Activated naive CD4-positive, alpha-beta T cell treated with anti-CD3 and anti-CD28 coated beads for 36 hours (primary cell): Measurements from ENCODE around the gene ZPLD1. TPM values are rescaled to one million over a fixed set of nuclear protein-coding genes. Genes with fewer than 3 reads are reported as not detected.

Source experiments
- CTCF ChIA-PET: fragments of 350-600 bp; sonication (Branson Sonifier 250); formaldehyde crosslinking; loops from one replicate; lab custom pipeline; 2021; ENCODE audit warnings: antibody characterized with exemption; lab: Charles Lee
- DNase-seq: peaks from one replicate; pipeline ENCODE4 v3.0.0-alpha.2; 2020
- H3K27ac Mint-ChIP-seq: one replicate; pipeline ENCODE4 v1.8.0; 2021; ENCODE audit warnings: mild to moderate bottlenecking, mixed read lengths
- H3K27me3 Mint-ChIP-seq: one replicate; pipeline ENCODE4 v1.8.0; 2021; ENCODE audit warnings: low read depth, mixed read lengths
- H3K36me3 Mint-ChIP-seq: one replicate; pipeline ENCODE4 v1.8.0; 2021; ENCODE audit warnings: low read depth, mixed read lengths
- H3K4me1 Mint-ChIP-seq: one replicate; pipeline ENCODE4 v1.8.0; 2021; ENCODE audit warnings: low read depth, mixed read lengths
- H3K4me3 Mint-ChIP-seq: one replicate; pipeline ENCODE4 v1.8.0; 2021; ENCODE audit warnings: mild to moderate bottlenecking, moderate library complexity, mixed read lengths
- H3K9me3 Mint-ChIP-seq: one replicate; pipeline ENCODE4 v1.8.0; 2021; ENCODE audit warnings: mixed read lengths
- intact Hi-C: fragments of 100-400 bp; cut with micrococcal nuclease; formaldehyde crosslinking; loops from one replicate; pipeline ENCODE4 v1.15.1; 2023
- total RNA-seq, 2 experiments: library from RNA; stranded (reverse); gene quantifications; one replicate each; pipeline ENCODE4 v1.2.3, GENCODE V29; 2021

Gene ZPLD1
- not detected for total RNA-seq

DNA sequence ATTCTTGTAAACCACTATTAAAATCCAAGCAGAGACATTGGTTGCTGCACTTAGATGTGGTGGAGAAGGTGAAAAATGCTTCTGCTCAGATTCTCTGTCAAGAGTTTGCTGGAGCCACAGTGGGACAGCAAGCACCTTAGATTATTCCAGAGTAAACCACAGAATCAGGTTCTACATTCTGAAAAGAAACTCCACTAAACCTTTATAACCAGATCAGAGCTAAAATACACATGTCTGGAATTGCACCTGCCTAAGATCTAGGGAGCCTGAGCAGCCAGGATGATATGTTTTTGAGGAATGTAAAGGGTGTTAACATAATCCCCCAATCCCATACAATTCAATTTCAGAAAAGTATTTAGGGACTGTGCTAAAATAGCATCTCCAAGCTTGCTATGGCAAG, at the start of gene ZPLD1:
TSS of gene ZPLD1 (plus strand) at position 301 of the 400 bp plus-strand sequence. CDS start 3,473 bp downstream, outside the sequence.
- H3K36me3 Mint-ChIP-seq: no peaks in the 10 kb centered on the region
- no peak within 1 kb of the TSS for H3K27ac Mint-ChIP-seq
- no peak within 1 kb of the TSS for H3K4me3 Mint-ChIP-seq
- intact Hi-C loops: no loop called here
- CTCF ChIA-PET: no interaction called here
- no peaks in the 10 kb centered on the region for H3K4me1 Mint-ChIP-seq
- no peak for DNase-seq
- peaks cover 14% of the 10 kb centered on the region for H3K27me3 Mint-ChIP-seq
- no peaks in the 10 kb centered on the region for H3K9me3 Mint-ChIP-seq

DNA sequence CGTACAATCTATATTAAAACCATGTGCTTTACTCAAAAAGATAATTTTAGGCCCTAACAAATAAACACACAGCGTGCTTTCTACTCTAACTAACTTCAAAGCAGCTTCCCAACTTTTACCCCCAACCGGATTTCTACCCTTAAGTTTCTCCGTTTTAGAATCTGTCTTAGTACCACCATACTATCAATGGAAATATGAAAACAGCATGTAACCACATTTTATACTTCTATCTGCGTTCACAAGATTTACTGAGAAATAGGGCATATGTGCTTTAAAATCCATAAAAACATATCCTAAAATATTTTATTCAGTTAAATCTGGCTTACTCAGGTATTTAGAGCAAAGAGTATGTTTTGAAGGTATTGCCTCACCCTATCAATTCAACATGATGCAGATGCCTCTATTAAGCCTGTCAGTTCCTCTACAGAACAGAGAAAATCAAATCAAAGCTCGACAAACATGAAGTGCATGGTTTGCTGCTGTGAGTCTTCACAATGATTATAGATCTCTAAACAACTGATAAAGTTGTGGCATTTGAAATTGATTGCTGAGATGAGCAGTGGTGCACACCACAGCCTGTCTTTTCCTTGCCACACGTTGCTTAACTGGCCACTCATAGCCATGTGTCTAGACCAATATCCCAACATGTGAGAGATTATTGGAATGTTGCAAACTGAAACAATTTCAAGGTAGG, 44.5 kb upstream of the ZPLD1 start:
- no peaks in the 10 kb centered on the region for H3K9me3 Mint-ChIP-seq
- peaks cover 2% of the 10 kb centered on the region for H3K27me3 Mint-ChIP-seq
- H3K4me1 Mint-ChIP-seq: no peaks in the 10 kb centered on the region
- no peaks in the 10 kb centered on the region for H3K36me3 Mint-ChIP-seq
- CTCF ChIA-PET: no interaction called here
- H3K4me3 Mint-ChIP-seq: no peak overlapping the region
- intact Hi-C loops: no loop called here
- H3K27ac Mint-ChIP-seq: no peak overlapping the region
- DNase-seq: no peak

DNA sequence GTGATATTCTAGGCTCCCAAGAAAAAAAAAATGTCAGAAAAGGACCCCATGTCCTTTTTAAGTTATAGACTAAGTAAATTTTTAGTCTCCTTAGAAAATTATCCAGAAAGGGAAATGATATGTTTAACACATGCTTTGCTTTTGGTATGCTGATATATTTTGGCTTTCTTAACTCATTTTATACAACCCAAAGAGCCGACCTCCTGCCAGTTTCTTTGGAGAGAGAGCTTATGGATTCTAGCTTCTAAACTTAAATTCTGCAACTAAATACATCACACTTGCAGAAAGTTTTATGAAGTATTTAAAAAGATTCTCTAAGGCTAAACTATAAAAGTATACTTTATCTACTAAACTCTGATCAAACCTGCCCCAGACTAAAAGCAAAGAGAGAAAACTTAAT, 43.9 kb upstream of the ZPLD1 start:
- H3K4me3 Mint-ChIP-seq: no peak overlapping the region
- intact Hi-C loops: no loop called here
- H3K36me3 Mint-ChIP-seq: no peaks in the 10 kb centered on the region
- H3K27me3 Mint-ChIP-seq: peaks cover 2% of the 10 kb centered on the region
- CTCF ChIA-PET: no interaction called here
- DNase-seq: no peak
- no peak overlapping the region for H3K27ac Mint-ChIP-seq
- no peaks in the 10 kb centered on the region for H3K9me3 Mint-ChIP-seq
- no peaks in the 10 kb centered on the region for H3K4me1 Mint-ChIP-seq

DNA sequence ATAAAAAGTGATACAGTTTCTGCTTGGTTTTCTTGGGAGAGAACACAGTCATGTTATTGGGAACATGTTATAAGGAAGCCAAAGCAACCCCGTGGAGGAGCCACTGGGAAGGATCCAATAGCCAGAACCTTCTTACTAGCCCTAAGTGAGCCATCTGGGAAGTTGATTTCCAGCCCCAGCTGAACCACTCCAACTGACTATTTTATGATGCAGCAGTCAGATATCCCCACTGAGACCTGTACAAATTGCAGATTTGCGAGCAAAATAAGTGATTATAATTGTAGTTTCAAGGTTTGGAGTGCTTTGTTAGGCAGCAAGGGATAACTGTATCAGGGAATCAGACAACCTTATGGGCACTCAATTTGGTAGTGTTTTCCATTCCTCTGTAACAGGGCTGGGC, 43.3 kb upstream of the ZPLD1 start:
- Mint-ChIP-seq H3K4me3 (no peak overlapping the region), H3K36me3 (no peaks in the 10 kb centered on the region)

DNA sequence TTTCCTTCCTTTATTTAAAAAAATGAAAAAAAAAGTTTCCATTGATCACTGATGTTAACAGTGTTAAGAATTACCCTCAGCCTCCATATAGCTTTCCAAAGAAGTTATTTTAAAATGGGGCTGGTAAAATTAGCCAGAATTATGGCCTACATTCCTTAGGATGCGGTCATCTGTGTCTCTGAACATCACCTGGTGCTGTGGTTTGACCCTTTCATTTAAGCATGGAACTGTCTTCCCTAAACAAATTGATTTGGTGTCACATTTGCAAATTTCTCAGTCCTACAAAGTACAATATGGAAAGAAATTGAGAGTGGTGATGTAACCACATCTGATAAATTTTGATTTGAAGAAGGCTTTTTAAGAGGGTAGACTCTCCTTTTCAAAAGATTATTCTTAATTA, 40.3 kb upstream of the ZPLD1 start:
- intact Hi-C loops: no loop called here
- CTCF ChIA-PET: interaction anchor here (0.6 kb wide), 1 partner anchor 77 kb away, joined by 3 read pairs; no protein-coding TSS in a partner anchor
- H3K4me3 Mint-ChIP-seq: no peak overlapping the region
- no peaks in the 10 kb centered on the region for H3K36me3 Mint-ChIP-seq
- no peaks in the 10 kb centered on the region for H3K9me3 Mint-ChIP-seq
- no peak for DNase-seq
- peaks cover 5% of the 10 kb centered on the region for H3K27me3 Mint-ChIP-seq
- no peak overlapping the region for H3K27ac Mint-ChIP-seq
- no peaks in the 10 kb centered on the region for H3K4me1 Mint-ChIP-seq

More for the DNA sequence above, 43.3 kb upstream of the ZPLD1 start:
- DNase-seq: no peak
- Mint-ChIP-seq H3K4me1 (no peaks in the 10 kb centered on the region), H3K9me3 (no peaks in the 10 kb centered on the region), H3K27ac (no peak overlapping the region), H3K27me3 (peaks cover 2% of the 10 kb centered on the region)
- CTCF ChIA-PET: no interaction called here
- intact Hi-C loops: no loop called here

DNA sequence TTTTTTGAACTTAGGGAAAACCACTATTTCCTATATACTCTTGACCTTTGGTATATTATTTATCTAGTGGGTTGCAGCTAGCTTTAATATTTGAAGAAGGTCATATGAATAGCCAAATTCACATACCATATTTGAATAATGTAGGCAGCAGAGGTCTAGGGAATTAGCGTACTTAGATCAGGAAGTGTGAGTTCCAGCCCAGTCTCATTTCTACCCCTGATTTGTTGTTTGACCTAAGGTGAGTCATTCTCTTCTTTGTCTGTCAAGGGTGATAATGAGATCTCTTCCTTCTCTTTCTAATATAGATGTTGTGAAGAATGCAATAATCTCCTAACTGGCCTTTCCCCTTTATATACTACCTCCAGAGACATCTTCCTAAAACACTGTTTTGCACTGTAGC, 36.6 kb upstream of the ZPLD1 start:
- no peaks in the 10 kb centered on the region for H3K4me1 Mint-ChIP-seq
- H3K36me3 Mint-ChIP-seq: no peaks in the 10 kb centered on the region
- H3K27ac Mint-ChIP-seq: no peak overlapping the region
- intact Hi-C loops: no loop called here
- H3K9me3 Mint-ChIP-seq: no peaks in the 10 kb centered on the region
- H3K4me3 Mint-ChIP-seq: no peak overlapping the region
- H3K27me3 Mint-ChIP-seq: peaks cover 7% of the 10 kb centered on the region
- no peak for DNase-seq
- CTCF ChIA-PET: no interaction called here

DNA sequence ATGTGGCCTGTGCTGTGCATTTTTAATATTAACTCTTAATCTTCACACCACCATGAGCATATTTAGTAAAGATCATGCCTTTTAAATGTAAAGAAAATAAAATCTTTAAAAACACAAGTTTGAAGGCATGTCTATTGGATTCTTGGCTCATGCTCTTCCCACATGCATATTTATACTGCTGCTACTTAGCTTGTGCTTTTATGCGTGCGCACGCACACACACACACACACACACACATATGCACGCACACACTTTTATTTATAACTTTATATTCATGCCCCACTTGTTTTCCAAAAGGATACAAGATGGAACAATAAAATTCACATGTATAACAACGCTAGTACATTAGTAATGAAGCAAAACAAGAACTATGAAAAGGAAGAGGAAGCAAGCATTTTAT, 36.1 kb upstream of the ZPLD1 start:
- H3K4me1 Mint-ChIP-seq: no peaks in the 10 kb centered on the region
- H3K27me3 Mint-ChIP-seq: peaks cover 7% of the 10 kb centered on the region
- intact Hi-C loops: no loop called here
- CTCF ChIA-PET: no interaction called here
- no peak overlapping the region for H3K4me3 Mint-ChIP-seq
- no peak overlapping the region for H3K27ac Mint-ChIP-seq
- H3K9me3 Mint-ChIP-seq: no peaks in the 10 kb centered on the region
- no peak for DNase-seq
- no peaks in the 10 kb centered on the region for H3K36me3 Mint-ChIP-seq

DNA sequence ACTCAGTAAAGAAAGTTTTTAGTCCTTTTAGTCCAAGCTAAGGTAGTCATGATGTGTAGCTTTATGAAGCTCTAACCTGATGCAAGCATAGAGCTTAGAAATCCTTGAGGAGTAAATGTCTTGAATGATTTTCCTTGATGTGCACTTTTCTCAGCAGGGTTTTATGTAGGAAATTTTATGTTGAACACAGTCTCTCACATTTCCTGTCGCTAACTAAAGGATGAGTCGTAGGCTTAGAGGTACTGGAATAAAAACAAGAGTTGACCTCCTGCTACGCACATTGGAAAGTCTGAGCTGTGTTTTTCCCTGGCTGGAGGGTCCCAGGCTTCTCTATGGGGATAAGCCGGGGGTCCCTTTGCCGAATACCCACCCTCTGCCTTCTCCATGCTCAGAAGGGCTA, 34.7 kb upstream of the ZPLD1 start:
- H3K4me1 Mint-ChIP-seq: no peaks in the 10 kb centered on the region
- intact Hi-C loops: no loop called here
- no peak for DNase-seq
- no peaks in the 10 kb centered on the region for H3K36me3 Mint-ChIP-seq
- H3K4me3 Mint-ChIP-seq: no peak overlapping the region
- H3K9me3 Mint-ChIP-seq: no peaks in the 10 kb centered on the region
- CTCF ChIA-PET: no interaction called here
- H3K27me3 Mint-ChIP-seq: peaks cover 9% of the 10 kb centered on the region
- no peak overlapping the region for H3K27ac Mint-ChIP-seq

DNA sequence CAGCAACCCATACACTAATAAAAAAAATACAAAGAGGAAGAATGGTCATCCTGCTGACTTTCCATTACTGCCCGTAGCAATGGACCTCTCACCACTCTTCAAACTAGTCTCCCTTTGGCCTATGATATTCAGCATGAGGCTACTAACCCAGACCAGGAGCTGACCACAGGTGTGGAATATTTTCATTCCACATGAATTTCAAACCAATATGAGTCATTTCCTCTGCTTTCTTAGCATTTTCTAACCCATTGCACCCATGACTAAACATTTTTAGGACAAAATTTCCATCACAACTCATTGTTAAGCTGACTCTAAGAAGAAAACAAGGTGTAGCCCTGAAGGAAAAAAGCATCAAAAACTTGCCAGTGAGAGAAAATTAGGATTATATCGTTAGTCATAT, 34.0 kb upstream of the ZPLD1 start:
- DNase-seq: no peak
- Mint-ChIP-seq H3K36me3 (no peaks in the 10 kb centered on the region), H3K4me3 (no peak overlapping the region), H3K27ac (no peak overlapping the region), H3K9me3 (no peaks in the 10 kb centered on the region), H3K27me3 (peaks cover 9% of the 10 kb centered on the region), H3K4me1 (no peaks in the 10 kb centered on the region)
- intact Hi-C loops: no loop called here
- CTCF ChIA-PET: no interaction called here

DNA sequence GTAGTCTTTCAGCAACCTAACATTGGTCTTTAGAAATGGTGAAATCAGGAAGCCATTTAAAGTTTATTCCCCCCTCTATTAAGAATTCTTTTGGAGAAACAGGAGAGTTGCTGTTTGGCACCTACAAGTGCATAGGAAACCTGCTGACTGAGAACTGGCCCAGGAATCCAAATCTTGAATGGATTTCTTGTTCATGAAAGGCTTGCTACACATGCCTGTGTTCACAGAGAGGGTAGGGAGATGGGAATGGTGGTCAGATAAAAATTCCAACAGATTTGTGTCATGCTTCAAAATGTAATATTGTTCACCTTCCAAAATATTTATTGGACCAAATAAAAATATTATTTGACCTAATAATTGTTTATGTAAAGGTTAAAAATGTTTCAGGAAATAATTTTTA, 24.2 kb upstream of the ZPLD1 start:
- Mint-ChIP-seq H3K4me1 (peaks cover 7% of the 10 kb centered on the region), H3K27me3 (peaks cover 2% of the 10 kb centered on the region), H3K27ac (no peak overlapping the region), H3K9me3 (no peaks in the 10 kb centered on the region), H3K36me3 (no peaks in the 10 kb centered on the region), H3K4me3 (no peak overlapping the region)
- intact Hi-C loops: no loop called here
- no peak for DNase-seq
- CTCF ChIA-PET: no interaction called here

DNA sequence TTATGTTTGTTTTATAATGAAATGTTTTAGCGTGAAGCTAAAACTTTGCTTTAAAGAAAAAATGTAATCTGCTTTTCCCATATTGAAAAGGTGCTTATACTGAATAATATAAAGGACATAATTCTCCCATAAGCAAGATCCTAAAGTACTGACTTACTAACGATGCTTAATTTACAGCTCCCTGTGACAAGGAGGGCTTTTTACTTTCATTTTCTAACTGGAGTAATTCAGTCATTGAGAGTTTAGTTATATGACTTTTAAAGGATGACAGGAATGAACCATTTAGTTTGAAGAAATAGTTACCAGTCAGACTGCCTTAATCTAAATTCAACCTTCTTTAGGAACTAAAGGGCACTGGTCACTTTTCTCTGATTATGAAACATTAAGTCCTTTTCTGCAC, 19.3 kb upstream of the ZPLD1 start:
- CTCF ChIA-PET: interaction anchor here (0.6 to 2.4 kb wide), 2 partner anchors 186 to 190 kb away, joined by 3 to 8 read pairs; no protein-coding TSS in a partner anchor
- peaks cover 10% of the 10 kb centered on the region for H3K4me1 Mint-ChIP-seq
- H3K36me3 Mint-ChIP-seq: no peaks in the 10 kb centered on the region
- no peak overlapping the region for H3K27ac Mint-ChIP-seq
- H3K4me3 Mint-ChIP-seq: no peak overlapping the region
- DNase-seq: no peak
- H3K9me3 Mint-ChIP-seq: no peaks in the 10 kb centered on the region
- intact Hi-C loops: no loop called here
- no peaks in the 10 kb centered on the region for H3K27me3 Mint-ChIP-seq

DNA sequence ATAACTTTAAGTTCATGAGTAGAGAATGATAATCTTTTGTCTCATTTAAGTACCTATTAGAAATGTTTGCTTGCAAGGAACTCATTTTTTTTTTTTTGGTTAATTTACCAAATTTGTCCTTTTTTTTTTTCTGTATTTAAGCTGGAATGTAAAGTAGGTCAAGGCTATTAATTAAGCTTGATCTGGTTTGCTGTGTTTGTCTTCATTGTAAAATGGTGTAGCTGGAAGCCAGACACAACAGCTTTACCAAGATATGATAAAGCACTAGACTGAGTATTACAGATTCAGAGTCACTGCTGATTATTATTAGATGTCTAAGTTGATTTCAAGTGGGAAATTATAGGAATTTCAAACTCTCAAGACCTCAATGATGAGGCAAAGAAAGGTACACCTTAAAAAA, 15.0 kb upstream of the ZPLD1 start:
- H3K27me3 Mint-ChIP-seq: no peaks in the 10 kb centered on the region
- no peak overlapping the region for H3K27ac Mint-ChIP-seq
- peaks cover 9% of the 10 kb centered on the region for H3K4me1 Mint-ChIP-seq
- H3K9me3 Mint-ChIP-seq: no peaks in the 10 kb centered on the region
- no peak overlapping the region for H3K4me3 Mint-ChIP-seq
- DNase-seq: no peak
- CTCF ChIA-PET: interaction anchor here (0.6 to 0.7 kb wide), 2 partner anchors 609 to 723 kb away, joined by 3 to 5 read pairs; no protein-coding TSS in a partner anchor
- intact Hi-C loops: no loop called here
- H3K36me3 Mint-ChIP-seq: no peaks in the 10 kb centered on the region

DNA sequence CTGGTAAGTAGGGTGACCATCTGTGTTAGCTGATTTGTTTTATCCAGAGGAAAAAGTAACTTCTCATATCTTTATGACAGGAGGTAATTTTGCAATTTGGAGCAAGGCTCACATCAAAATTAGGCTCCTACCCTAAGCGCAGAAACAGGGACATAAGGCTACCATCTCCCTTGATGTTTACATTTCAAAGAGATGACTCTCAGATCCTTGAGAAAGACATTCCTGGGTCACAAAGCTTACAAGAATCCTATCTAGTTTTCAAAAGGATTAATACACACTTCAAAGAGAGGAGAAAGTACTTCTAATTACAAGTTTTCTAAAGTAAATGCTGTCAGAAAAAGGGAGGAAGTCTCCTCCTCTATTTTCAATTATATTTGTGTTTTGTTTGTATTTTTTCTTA, 7.0 kb downstream of the ZPLD1 start:
- Mint-ChIP-seq H3K4me3 (no peak overlapping the region), H3K9me3 (no peaks in the 10 kb centered on the region), H3K36me3 (no peaks in the 10 kb centered on the region), H3K4me1 (no peaks in the 10 kb centered on the region), H3K27me3 (peaks cover 12% of the 10 kb centered on the region), H3K27ac (no peak overlapping the region)
- CTCF ChIA-PET: no interaction called here
- no peak for DNase-seq
- intact Hi-C loops: no loop called here
